H1 (cell line): Measurements from ENCODE around the gene PGP. TPM values are rescaled to one million over a fixed set of nuclear protein-coding genes. Genes with fewer than 3 reads are reported as not detected.
A peak's percentile ranks its signal among the peaks of the same experiment; 100 is the strongest.

ENCODE experiments used
- CTCF ChIA-PET: fragments of 300-600 bp; sonication (Branson Sonifier 250); formaldehyde crosslinking; loops from one replicate; lab custom pipeline; 2021; ENCODE audit not compliant: partially characterized antibody; lab: Charles Lee
- POLR2A ChIA-PET: fragments of 300-600 bp; sonication (Branson Sonifier 250); formaldehyde crosslinking; loops from one replicate; lab custom pipeline; 2021; ENCODE audit warnings: inconsistent platforms; ENCODE audit not compliant: partially characterized antibody; lab: Charles Lee
- DNase-seq, 2 experiments: peaks; one replicate each; pipeline versions ENCODE4 v3.0.0 to v3.0.0-alpha.2; 2010 to 2022; ENCODE audit warnings: low spot score in 2 of 2, low read depth in 1 of 2, mixed read lengths in 1 of 2
- FAIRE-seq: peaks from 2 replicates; lab custom pipeline; 2011; peaks lifted over from hg19 to GRCh38; lab: Jason Lieb, UNC
- H2AFZ ChIP-seq: 2 replicates; pipeline ENCODE4 v1.8.1; 2012; ENCODE audit warnings: low read length, inconsistent platforms
- H2AK5ac ChIP-seq: 2 replicates; pipeline ENCODE4 v1.6.1; 2013; ENCODE audit warnings: low read depth, low read length
- H2BK120ac ChIP-seq: replicated peaks from 2 replicates; pipeline ENCODE3; 2013; ENCODE audit warnings: low read depth, low read length, inconsistent platforms
- H2BK12ac ChIP-seq: 2 replicates; pipeline ENCODE4 v1.6.1; 2013; ENCODE audit warnings: low read depth, low read length
- H2BK15ac ChIP-seq: 2 replicates; pipeline ENCODE4 v1.6.1; 2013; ENCODE audit warnings: low read length
- H2BK20ac ChIP-seq: 2 replicates; pipeline ENCODE4 v1.6.1; 2013; ENCODE audit warnings: low read length
- H2BK5ac ChIP-seq: 2 replicates; pipeline ENCODE4 v1.6.1; 2013; ENCODE audit warnings: low read depth, low read length
- H3K14ac ChIP-seq: 2 replicates; pipeline ENCODE4 v1.6.1; 2013; ENCODE audit warnings: inconsistent platforms; ENCODE audit not compliant: insufficient read length
- H3K18ac ChIP-seq: 2 replicates; pipeline ENCODE4 v1.6.1; 2013; ENCODE audit warnings: low read length; ENCODE audit errors: extremely low read depth
- H3K23ac ChIP-seq: 2 replicates; pipeline ENCODE4 v1.6.1; 2013; ENCODE audit warnings: inconsistent platforms; ENCODE audit not compliant: insufficient read length
- H3K23me2 ChIP-seq: 2 replicates; pipeline ENCODE4 v1.6.1; 2013; ENCODE audit warnings: low read depth, low read length
- H3K27ac ChIP-seq: 2 replicates; pipeline ENCODE4 v1.6.1; 2011; ENCODE audit warnings: low read depth, low read length, inconsistent platforms
- H3K27me3 ChIP-seq, 4 experiments: replicated peaks in 1 of 4; 1 replicate in 1 of 4; 2 replicates in 3 of 4; pipeline versions ENCODE4 v1.6.1 to v1.8.1; 2011 to 2013; ENCODE audit warnings: low read length in 3 of 4, mild to moderate bottlenecking in 3 of 4, inconsistent platforms in 2 of 4, mixed read lengths in 2 of 4, moderate library complexity in 1 of 4; ENCODE audit not compliant: control insufficient read depth in 3 of 4, insufficient read depth in 3 of 4; ENCODE audit errors: extremely low read depth in 1 of 4
- H3K36me3 ChIP-seq, 4 experiments: 2 replicates each; pipeline versions ENCODE4 v1.6.1 to v1.8.1; 2011 to 2013; ENCODE audit warnings: mild to moderate bottlenecking in 4 of 4, low read length in 3 of 4, moderate library complexity in 2 of 4, control low read depth in 1 of 4, inconsistent platforms in 1 of 4; ENCODE audit not compliant: insufficient read depth in 4 of 4, control insufficient read depth in 2 of 4
- H3K4ac ChIP-seq: replicated peaks from 2 replicates; pipeline ENCODE3; 2013; ENCODE audit warnings: low read length, low read depth, mixed read lengths, inconsistent platforms; ENCODE audit not compliant: insufficient read length
- H3K4me1 ChIP-seq, 4 experiments: replicated peaks in 1 of 4; 1 replicate in 1 of 4; 2 replicates in 3 of 4; pipeline versions ENCODE4 v1.6.1 to v1.8.1; 2011 to 2013; ENCODE audit warnings: low read length in 3 of 4, inconsistent platforms in 2 of 4, mixed read lengths in 1 of 4; ENCODE audit not compliant: insufficient read depth in 4 of 4, control insufficient read depth in 3 of 4
- H3K4me2 ChIP-seq, 2 experiments: 2 replicates each; pipeline versions ENCODE4 v1.6.1 to v1.8.1; 2011 to 2013; ENCODE audit warnings: low read depth in 2 of 2, low read length in 2 of 2, control low read depth in 1 of 2, inconsistent platforms in 1 of 2, mild to moderate bottlenecking in 1 of 2; ENCODE audit not compliant: insufficient read depth in 1 of 2
- H3K4me3 ChIP-seq, 4 experiments: fragments of 200-600, 300-600 bp in 1 of 4; sonication (generic), shearing (Covaris generic), sonication (Bioruptor Twin) in 1 of 4; 2 replicates each; pipeline versions ENCODE4 v1.5.1 to v1.8.1; 2011 to 2016; ENCODE audit warnings: low read length in 4 of 4, low read depth in 3 of 4, control low read depth in 2 of 4, inconsistent platforms in 2 of 4, mild to moderate bottlenecking in 2 of 4, mixed read lengths in 1 of 4, moderate library complexity in 1 of 4; ENCODE audit not compliant: insufficient read depth in 2 of 4; ENCODE audit errors: extremely low read depth in 1 of 4
- H3K56ac ChIP-seq: replicated peaks from 2 replicates; pipeline ENCODE3; 2013; ENCODE audit warnings: low read depth, mild to moderate bottlenecking, mixed read lengths, low read length, inconsistent platforms; ENCODE audit not compliant: insufficient read length
- H3K79me1 ChIP-seq: 2 replicates; pipeline ENCODE4 v1.6.1; 2013; ENCODE audit warnings: low read depth, low read length, control low read depth
- H3K79me2 ChIP-seq, 2 experiments: 2 replicates each; pipeline versions ENCODE4 v1.6.1 to v1.8.1; 2012 to 2013; ENCODE audit warnings: low read length in 2 of 2, mild to moderate bottlenecking in 2 of 2, inconsistent platforms in 1 of 2; ENCODE audit not compliant: insufficient read depth in 2 of 2, control insufficient read depth in 1 of 2
- H3K9ac ChIP-seq, 4 experiments: replicated peaks in 1 of 4; 1 replicate in 1 of 4; 2 replicates in 3 of 4; pipeline versions ENCODE4 v1.6.1 to v1.8.1; 2011 to 2013; ENCODE audit warnings: low read depth in 3 of 4, low read length in 3 of 4, control low read depth in 2 of 4, mild to moderate bottlenecking in 2 of 4, moderate library complexity in 2 of 4, inconsistent platforms in 1 of 4; ENCODE audit errors: extremely low read depth in 1 of 4
- H3K9me3 ChIP-seq, 2 experiments: 2 replicates each; pipeline versions ENCODE4 v1.6.1 to v1.8.1; 2012 to 2013; ENCODE audit warnings: mild to moderate bottlenecking in 2 of 2, moderate library complexity in 2 of 2, control low read depth in 1 of 2, inconsistent platforms in 1 of 2, low read depth in 1 of 2, low read length in 1 of 2, mixed read lengths in 1 of 2; ENCODE audit not compliant: insufficient read depth in 2 of 2
- H4K20me1 ChIP-seq, 2 experiments: replicated peaks in 1 of 2; 2 replicates each; pipeline versions ENCODE3 to v1.8.1; 2011 to 2013; ENCODE audit warnings: inconsistent platforms in 2 of 2, low read length in 2 of 2, mild to moderate bottlenecking in 1 of 2; ENCODE audit not compliant: insufficient read depth in 2 of 2, control insufficient read depth in 1 of 2
- H4K5ac ChIP-seq: 2 replicates; pipeline ENCODE4 v1.6.1; 2013; ENCODE audit warnings: low read length, low read depth, mixed read lengths, inconsistent platforms; ENCODE audit not compliant: insufficient read length
- H4K8ac ChIP-seq: 2 replicates; pipeline ENCODE4 v1.8.0; 2013; ENCODE audit warnings: mild to moderate bottlenecking, moderate library complexity, low read length, inconsistent platforms; ENCODE audit not compliant: insufficient read depth; ENCODE audit errors: extremely low read depth
- H4K91ac ChIP-seq: replicated peaks from 2 replicates; pipeline ENCODE3; 2013; ENCODE audit warnings: low read length, mixed read lengths, inconsistent platforms; ENCODE audit not compliant: insufficient read length
- BACH1 ChIP-seq: IDR thresholded peaks from 2 replicates; pipeline ENCODE4 v1.6.1; 2012; ENCODE audit warnings: low read length, improper control_type of control experiment
- CBX8 ChIP-seq: fragments of 300-800, 300-1000 bp; sonication (generic); IDR thresholded peaks from 2 replicates; pipeline ENCODE4 v1.7.1; 2016; ENCODE audit warnings: low read depth, low read length, borderline replicate concordance
- CEBPB ChIP-seq: IDR thresholded peaks from 2 replicates; pipeline ENCODE4 v1.6.1; 2012; ENCODE audit warnings: low read depth, low read length
- EGR1 ChIP-seq: IDR thresholded peaks from 2 replicates; pipeline ENCODE4 v1.6.1; 2011; ENCODE audit warnings: low read depth, low read length, borderline replicate concordance
- EZH2 ChIP-seq: fragments of 200-600 bp; sonication (generic); IDR thresholded peaks from 2 replicates; pipeline ENCODE4 v1.7.1; 2012; ENCODE audit warnings: low read depth, mild to moderate bottlenecking, moderate library complexity, low read length, inconsistent platforms; ENCODE audit not compliant: severe bottlenecking
- GTF2F1 ChIP-seq: IDR thresholded peaks from 2 replicates; pipeline ENCODE4 v1.6.1; 2012; ENCODE audit warnings: low read depth, low read length, improper control_type of control experiment, borderline replicate concordance
- HDAC2 ChIP-seq, 2 experiments: fragments of 300-600 bp in 1 of 2; sonication (generic) in 1 of 2; IDR thresholded peaks; 2 replicates each; pipeline ENCODE4 v1.6.1; 2011 to 2012; ENCODE audit warnings: low read depth in 2 of 2, low read length in 2 of 2, mild to moderate bottlenecking in 2 of 2, moderate library complexity in 2 of 2, borderline replicate concordance in 1 of 2, inconsistent platforms in 1 of 2
- JUND ChIP-seq: IDR thresholded peaks from 2 replicates; pipeline ENCODE4 v1.6.1; 2011; ENCODE audit warnings: mild to moderate bottlenecking, improper control_type of control experiment, low read length
- POLR2A ChIP-seq, 2 experiments: IDR thresholded peaks; 1 replicate in 1 of 2; 2 replicates in 1 of 2; pipeline ENCODE4 v1.6.1; 2011; ENCODE audit warnings: low read depth in 2 of 2, low read length in 2 of 2, mild to moderate bottlenecking in 2 of 2; ENCODE audit errors: control extremely low read depth in 1 of 2
- RXRA ChIP-seq: IDR thresholded peaks from 2 replicates; pipeline ENCODE4 v1.6.1; 2011; ENCODE audit warnings: low read depth, mild to moderate bottlenecking, low read length, moderate library complexity; ENCODE audit not compliant: insufficient read depth
- SP2 ChIP-seq: IDR thresholded peaks from 2 replicates; pipeline ENCODE4 v1.6.1; 2012; ENCODE audit warnings: mild to moderate bottlenecking, low read length, inconsistent platforms
- TAF1 ChIP-seq: IDR thresholded peaks from 2 replicates; pipeline ENCODE4 v1.6.1; 2011; ENCODE audit warnings: mild to moderate bottlenecking, low read depth, low read length
- WGBS, 2 experiments: shearing (Covaris generic) in 1 of 2; methylation state at CpG; one replicate each; pipeline versions ENCODE4 v1.1.6 to v1.1.7; 2013 to 2015; ENCODE audit warnings: low lambda C conversion rate in 2 of 2, mixed read lengths in 2 of 2, inconsistent platforms in 1 of 2, low coverage in 1 of 2, missing lambda C conversion rate in 1 of 2; ENCODE audit not compliant: insufficient replicate concordance in 2 of 2, insufficient coverage in 1 of 2, insufficient read length in 1 of 2; ENCODE audit errors: extremely low coverage in 1 of 2, missing lambda C conversion rate in 1 of 2; 5-methylcytosine and 5-hydroxymethylcytosine counted together
- polyA plus RNA-seq, 7 experiments: library from polyadenylated mRNA; depleted of rRNA in 3 of 7; stranded (reverse) in 5 of 7; unstranded in 2 of 7; fragments of >200 nt in 5 of 7; fragments of 200-250 nt in 2 of 7; gene quantifications; 1 replicate in 5 of 7; 2 replicates in 1 of 7; 4 replicates in 1 of 7; pipeline versions ENCODE4 v1.2.1 to v1.2.3, GENCODE V29; 2011 to 2013; ENCODE audit warnings: missing spikeins in 2 of 7, mixed read lengths in 2 of 7
- total RNA-seq: library from RNA; stranded (reverse); fragmentation: NEBNext Ultra II Directional; extraction: Animal tissue kit (Norgen Biotek cat#: 25700); gene quantifications from 2 replicates; pipeline ENCODE4 v1.2.1, GENCODE V29; 2021
- TF ChIP-seq, protein P1 (sequence below): IDR thresholded peaks from 2 replicates; pipeline ENCODE4 v1.6.1; 2012; ENCODE audit warnings: inconsistent platforms

PGP gene
- total and polyA plus RNA-seq, 2 of the 8 experiments (the other 6 are each of a cell fraction or from before 2014, with no cell fraction given): 30.9 to 55.9 TPM

DNA sequence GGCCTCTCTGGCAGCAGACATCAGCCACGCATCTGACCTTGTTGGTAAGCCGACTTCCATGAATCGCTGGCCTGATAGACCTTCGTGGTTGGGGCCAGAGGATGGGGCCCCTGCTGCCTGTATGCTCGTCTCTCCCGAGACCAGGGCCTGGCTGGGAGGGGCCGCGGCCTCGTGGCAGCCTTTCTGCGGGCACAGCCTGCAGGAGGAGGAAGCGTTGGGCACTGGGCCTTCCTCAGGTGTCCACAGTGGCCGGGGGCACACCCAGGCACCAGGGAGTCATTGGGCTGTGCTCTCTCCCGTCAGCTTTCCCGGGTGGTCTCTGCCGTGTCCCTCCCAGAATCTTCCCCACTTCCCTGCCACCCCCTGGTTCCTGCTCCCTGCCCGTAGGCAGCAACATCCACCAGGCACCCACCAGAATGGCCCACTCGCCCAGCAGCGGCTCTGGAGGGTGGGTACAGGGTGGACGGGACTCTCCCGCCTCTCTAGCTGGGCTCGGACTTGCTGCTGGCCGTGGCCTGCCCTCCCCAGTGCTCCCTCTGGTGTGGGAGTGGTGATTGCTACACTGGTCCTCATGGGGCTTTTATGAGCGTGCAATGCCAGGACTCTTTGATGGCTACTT is 15.1 kb upstream of the PGP start:
- no peak overlapping the region for H3K56ac ChIP-seq
- no peaks in the 10 kb centered on the region for H3K9me3 ChIP-seq
- H2BK12ac ChIP-seq: no peak overlapping the region
- H3K27me3 ChIP-seq: no peaks in the 10 kb centered on the region
- no peak overlapping the region for H2BK15ac ChIP-seq
- H3K4me2 ChIP-seq: no peak overlapping the region
- no peak overlapping the region for H2AFZ ChIP-seq
- no peaks in the 10 kb centered on the region for H3K4me1 ChIP-seq
- H3K79me1 ChIP-seq: peaks cover 3% of the 10 kb centered on the region; the same call in 1 of the 2 replicates
- no peak overlapping the region for H4K91ac ChIP-seq
- H3K23ac ChIP-seq: no peak overlapping the region
- CTCF ChIA-PET: no interaction called here
- no peak overlapping the region for H3K27ac ChIP-seq
- H3K36me3 ChIP-seq: peaks cover 0 to 46% (median 4%) of the 10 kb centered on the region in 4 experiments; a peak in 5 of 8 replicates
- no peak overlapping the region for H2AK5ac ChIP-seq
- H3K23me2 ChIP-seq: no peaks in the 10 kb centered on the region
- no peak overlapping the region for H3K14ac ChIP-seq
- H4K20me1 ChIP-seq: peaks cover 9 to 19% of the 10 kb centered on the region in 2 experiments
- no peak overlapping the region for H3K4me3 ChIP-seq
- no peak overlapping the region for H2BK20ac ChIP-seq
- no peak overlapping the region for H2BK5ac ChIP-seq
- WGBS, 2 experiments: 92% methylated on average over 23 of the region's 23 CpGs; no CpG with 5 or more reads in 1 of the 2 experiments
- H2BK120ac ChIP-seq: no peak overlapping the region
- 0 out of 2 replicates have a peak overlapping the region, but pooled peaks have one; percentile 25 for H4K8ac ChIP-seq
- no peak overlapping the region for H3K4ac ChIP-seq
- peaks cover 3 to 21% of the 10 kb centered on the region in 2 experiments; a peak in 2 of 4 replicates for H3K79me2 ChIP-seq
- H4K5ac ChIP-seq: no peak overlapping the region
- H3K18ac ChIP-seq: no peak overlapping the region
- DNase-seq (no peak), FAIRE-seq (no peak)
- no peak overlapping the region for H3K9ac ChIP-seq
- POLR2A ChIA-PET: interaction anchor here (1.3 to 6.7 kb wide), 4 partner anchors 9 to 61 kb away, joined by 4 to 37 read pairs (median 20); partner anchors contain the start of gene BRICD5
- TF ChIP-seq CEBPB (no peak), POLR2A (IDR thresholded peaks at IDR 0.05; ENCODE audit: control extremely low read depth in 1 of 2, low read depth in 2 of 2, low read length in 2 of 2) (no peak), BACH1 (no peak), EZH2 (no peak), SP2 (no peak), GTF2F1 (no peak), TAF1 (no peak), CBX8 (no peak), EGR1 (no peak), RXRA (no peak), HDAC2 (IDR thresholded peaks at IDR 0.05; ENCODE audit: borderline replicate concordance in 1 of 2, low read depth in 2 of 2, low read length in 2 of 2) (no peak), JUND (no peak)
- TF ChIP-seq, protein P1, sequence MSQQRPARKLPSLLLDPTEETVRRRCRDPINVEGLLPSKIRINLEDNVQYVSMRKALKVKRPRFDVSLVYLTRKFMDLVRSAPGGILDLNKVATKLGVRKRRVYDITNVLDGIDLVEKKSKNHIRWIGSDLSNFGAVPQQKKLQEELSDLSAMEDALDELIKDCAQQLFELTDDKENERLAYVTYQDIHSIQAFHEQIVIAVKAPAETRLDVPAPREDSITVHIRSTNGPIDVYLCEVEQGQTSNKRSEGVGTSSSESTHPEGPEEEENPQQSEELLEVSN: no peak
